Keratinocyte (primary cell): Measurements from ENCODE around the gene WBP4. TPM values are rescaled to one million over a fixed set of nuclear protein-coding genes. Genes with fewer than 3 reads are reported as not detected.
"Not testable (repeated sequence)": the region's sequence is repeated elsewhere in the genome, so short reads cannot be mapped to it uniquely, and the experiment has no call there.

Source experiments
- DNase-seq: peaks from one replicate; pipeline ENCODE4 v3.0.0-alpha.2; 2011; ENCODE audit warnings: low read depth, missing footprints, low spot score
- FAIRE-seq: peaks from 2 replicates; lab custom pipeline; 2011; peaks lifted over from hg19 to GRCh38; lab: Jason Lieb, UNC
- H2AFZ ChIP-seq: 2 replicates; pipeline ENCODE4 v1.6.0; 2012; ENCODE audit warnings: low read length, control low read depth, inconsistent platforms; ENCODE audit not compliant: control insufficient read depth
- H3K27ac ChIP-seq: 2 replicates; pipeline ENCODE4 v1.5.1; 2011; ENCODE audit warnings: low read length; ENCODE audit not compliant: control insufficient read depth, insufficient read depth
- H3K27me3 ChIP-seq: 3 replicates; pipeline ENCODE4 v1.6.0; 2011; ENCODE audit warnings: low read length; ENCODE audit not compliant: control insufficient read depth, insufficient read depth; ENCODE audit errors: extremely low read depth
- H3K36me3 ChIP-seq, 2 experiments: 2 replicates in 1 of 2; 3 replicates in 1 of 2; pipeline ENCODE4 v1.5.1; 2011; ENCODE audit warnings: low read length in 2 of 2, mild to moderate bottlenecking in 1 of 2; ENCODE audit not compliant: control insufficient read depth in 2 of 2, insufficient read depth in 2 of 2; ENCODE audit errors: extremely low read depth in 1 of 2
- H3K4me1 ChIP-seq: 3 replicates; pipeline ENCODE4 v1.5.1; 2011; ENCODE audit warnings: low read length; ENCODE audit not compliant: control insufficient read depth, insufficient read depth; ENCODE audit errors: extremely low read depth
- H3K4me2 ChIP-seq: 3 replicates; pipeline ENCODE4 v1.6.0; 2011; ENCODE audit warnings: low read depth, low read length; ENCODE audit not compliant: control insufficient read depth, insufficient read depth; ENCODE audit errors: extremely low read depth
- H3K4me3 ChIP-seq, 3 experiments: fragments of 200-600 bp in 1 of 3; sonication (generic) in 1 of 3; 2 replicates in 2 of 3; 3 replicates in 1 of 3; pipeline ENCODE4 v1.5.1; 2011 to 2016; ENCODE audit warnings: low read length in 3 of 3, mild to moderate bottlenecking in 3 of 3, control low read depth in 2 of 3, inconsistent platforms in 1 of 3, low read depth in 1 of 3, mixed read lengths in 1 of 3, mixed run types in 1 of 3, moderate library complexity in 1 of 3; ENCODE audit not compliant: control insufficient read depth in 2 of 3, insufficient read depth in 2 of 3; ENCODE audit errors: extremely low read depth in 1 of 3
- H3K79me2 ChIP-seq: 2 replicates; pipeline ENCODE4 v1.6.0; 2012; ENCODE audit warnings: low read length; ENCODE audit not compliant: control insufficient read depth, insufficient read depth
- H3K9ac ChIP-seq: 3 replicates; pipeline ENCODE4 v1.6.0; 2011; ENCODE audit warnings: low read length; ENCODE audit not compliant: control insufficient read depth, insufficient read depth; ENCODE audit errors: extremely low read depth
- H3K9me1 ChIP-seq: 3 replicates; pipeline ENCODE4 v1.6.0; 2011; ENCODE audit warnings: low read length; ENCODE audit not compliant: control insufficient read depth, insufficient read depth; ENCODE audit errors: extremely low read depth
- H3K9me3 ChIP-seq: 2 replicates; pipeline ENCODE4 v1.5.1; 2012; ENCODE audit warnings: low read depth, low read length; ENCODE audit not compliant: control insufficient read depth
- H4K20me1 ChIP-seq: 3 replicates; pipeline ENCODE4 v1.6.0; 2011; ENCODE audit warnings: low read length; ENCODE audit not compliant: control insufficient read depth, insufficient read depth; ENCODE audit errors: extremely low read depth
- EZH2 ChIP-seq: IDR thresholded peaks from one replicate; pipeline ENCODE4 v1.6.1; 2012; ENCODE audit warnings: inconsistent platforms, mild to moderate bottlenecking, low read length, moderate library complexity
- dilution Hi-C: fragments of 300-500 bp; cut with MboI; formaldehyde crosslinking; loops from one replicate; pipeline ENCODE4 v1.7.0; 2020; ENCODE audit warnings: low sequenced_read_pairs; ENCODE audit not compliant: extremely low pct_ligation_motif_present
- polyA plus RNA-seq, 5 experiments: library from polyadenylated mRNA; depleted of rRNA in 3 of 5; stranded (reverse) in 3 of 5; stranded (forward) in 1 of 5; unstranded in 1 of 5; fragments of >200 nt; gene quantifications; 1 replicate in 1 of 5; 2 replicates in 3 of 5; 3 replicates in 1 of 5; pipeline versions ENCODE4 v1.2.1 to v1.2.3, GENCODE V29; 2011 to 2012; ENCODE audit warnings: missing spikeins in 2 of 5, low read depth in 1 of 5, low replicate concordance in 1 of 5
- TF ChIP-seq, protein P1 (sequence below), 3 experiments: IDR thresholded peaks in 1 of 3; conservative IDR thresholded peaks in 1 of 3; optimal IDR thresholded peaks in 1 of 3; 2 replicates in 2 of 3; 3 replicates in 1 of 3; pipeline versions ENCODE3 to v1.5.1; 2011; ENCODE audit warnings: low read length in 3 of 3, mild to moderate bottlenecking in 3 of 3, moderate library complexity in 2 of 3, control low read depth in 1 of 3, inconsistent platforms in 1 of 3; ENCODE audit not compliant: insufficient read depth in 2 of 3; ENCODE audit errors: extremely low read depth in 1 of 3

Gene WBP4
- polyA plus RNA-seq, 1 donor (not counting 4 experiments of a cell fraction or from before 2014, with no cell fraction given) = 13.5 TPM

DNA sequence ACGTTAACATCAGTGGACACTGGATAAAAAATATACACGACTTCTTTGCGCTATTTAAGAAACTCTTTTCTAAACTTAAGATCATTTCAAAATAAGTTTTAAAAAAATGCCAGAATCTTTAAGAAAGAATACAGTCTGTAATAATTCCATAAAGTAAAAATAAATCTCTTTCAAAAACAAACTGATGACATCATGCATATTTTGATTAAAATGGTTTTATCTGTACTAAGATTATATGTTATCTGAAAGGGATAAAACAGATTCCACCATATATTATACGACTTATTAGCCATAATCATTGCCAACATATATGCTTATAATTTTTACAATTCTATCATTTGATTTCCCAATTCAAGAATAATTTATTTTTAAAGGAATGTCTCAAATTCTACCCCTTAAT, 26.9 kb upstream of the WBP4 start:
- no peak overlapping the region for H3K9ac ChIP-seq
- H3K27me3 ChIP-seq = no peaks in the 10 kb centered on the region
- dilution Hi-C loops = no loop called here
- H3K4me2 ChIP-seq = no peak overlapping the region
- H3K4me1 ChIP-seq = no peaks in the 10 kb centered on the region
- H3K4me3 ChIP-seq = no peak overlapping the region
- H2AFZ ChIP-seq = no peak overlapping the region
- DNase-seq (no peak), FAIRE-seq (no peak)
- no peaks in the 10 kb centered on the region for H3K9me1 ChIP-seq
- H3K9me3 ChIP-seq = no peaks in the 10 kb centered on the region
- no peaks in the 10 kb centered on the region for H4K20me1 ChIP-seq
- H3K79me2 ChIP-seq = peaks cover 30% of the 10 kb centered on the region
- H3K27ac ChIP-seq = no peak overlapping the region
- TF ChIP-seq, protein P1, sequence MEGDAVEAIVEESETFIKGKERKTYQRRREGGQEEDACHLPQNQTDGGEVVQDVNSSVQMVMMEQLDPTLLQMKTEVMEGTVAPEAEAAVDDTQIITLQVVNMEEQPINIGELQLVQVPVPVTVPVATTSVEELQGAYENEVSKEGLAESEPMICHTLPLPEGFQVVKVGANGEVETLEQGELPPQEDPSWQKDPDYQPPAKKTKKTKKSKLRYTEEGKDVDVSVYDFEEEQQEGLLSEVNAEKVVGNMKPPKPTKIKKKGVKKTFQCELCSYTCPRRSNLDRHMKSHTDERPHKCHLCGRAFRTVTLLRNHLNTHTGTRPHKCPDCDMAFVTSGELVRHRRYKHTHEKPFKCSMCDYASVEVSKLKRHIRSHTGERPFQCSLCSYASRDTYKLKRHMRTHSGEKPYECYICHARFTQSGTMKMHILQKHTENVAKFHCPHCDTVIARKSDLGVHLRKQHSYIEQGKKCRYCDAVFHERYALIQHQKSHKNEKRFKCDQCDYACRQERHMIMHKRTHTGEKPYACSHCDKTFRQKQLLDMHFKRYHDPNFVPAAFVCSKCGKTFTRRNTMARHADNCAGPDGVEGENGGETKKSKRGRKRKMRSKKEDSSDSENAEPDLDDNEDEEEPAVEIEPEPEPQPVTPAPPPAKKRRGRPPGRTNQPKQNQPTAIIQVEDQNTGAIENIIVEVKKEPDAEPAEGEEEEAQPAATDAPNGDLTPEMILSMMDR (optimal IDR thresholded peaks at IDR 0.05 in 1 of 3, IDR thresholded peaks at IDR 0.05 in 1 of 3, conservative IDR thresholded peaks at IDR 0.05 in 1 of 3; ENCODE audit: extremely low read depth in 1 of 3, insufficient read depth in 2 of 3, low read length in 3 of 3) = no peak
- no peak for TF ChIP-seq EZH2
- H3K36me3 ChIP-seq = no peaks in the 10 kb centered on the region

DNA sequence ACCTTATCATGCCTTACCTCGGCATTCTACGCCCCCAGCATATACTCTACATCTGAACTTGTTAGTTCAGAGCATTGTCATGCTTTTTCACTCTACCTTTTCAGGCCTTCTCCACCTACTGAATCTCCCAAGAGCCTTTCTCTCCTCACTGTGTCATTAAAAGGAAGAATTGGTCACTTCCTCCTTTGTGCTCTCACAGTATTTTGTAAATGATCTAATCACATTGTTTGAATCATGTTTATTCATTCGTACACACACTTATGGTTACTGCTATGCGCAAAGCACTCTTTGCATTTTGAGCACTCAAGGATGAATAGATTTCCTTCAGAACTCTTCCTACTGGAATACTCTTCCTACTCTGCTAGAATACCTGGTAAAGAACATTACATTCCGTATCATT, 26.4 kb upstream of the WBP4 start:
- FAIRE-seq = no peak
- DNase-seq = no peak
- no peaks in the 10 kb centered on the region for H3K4me1 ChIP-seq
- no peak for TF ChIP-seq EZH2
- TF ChIP-seq, protein P1 (optimal IDR thresholded peaks at IDR 0.05 in 1 of 3, IDR thresholded peaks at IDR 0.05 in 1 of 3, conservative IDR thresholded peaks at IDR 0.05 in 1 of 3; ENCODE audit: extremely low read depth in 1 of 3, insufficient read depth in 2 of 3, low read length in 3 of 3) = no peak
- H3K27me3 ChIP-seq = no peaks in the 10 kb centered on the region
- H3K27ac ChIP-seq = no peak overlapping the region
- no peak overlapping the region for H2AFZ ChIP-seq
- H3K9me3 ChIP-seq = no peaks in the 10 kb centered on the region
- dilution Hi-C loops = no loop called here
- no peak overlapping the region for H3K4me3 ChIP-seq
- H3K79me2 ChIP-seq = peaks cover 28% of the 10 kb centered on the region
- no peaks in the 10 kb centered on the region for H3K36me3 ChIP-seq
- no peak overlapping the region for H3K4me2 ChIP-seq
- H4K20me1 ChIP-seq = no peaks in the 10 kb centered on the region
- no peak overlapping the region for H3K9ac ChIP-seq
- H3K9me1 ChIP-seq = no peaks in the 10 kb centered on the region

DNA sequence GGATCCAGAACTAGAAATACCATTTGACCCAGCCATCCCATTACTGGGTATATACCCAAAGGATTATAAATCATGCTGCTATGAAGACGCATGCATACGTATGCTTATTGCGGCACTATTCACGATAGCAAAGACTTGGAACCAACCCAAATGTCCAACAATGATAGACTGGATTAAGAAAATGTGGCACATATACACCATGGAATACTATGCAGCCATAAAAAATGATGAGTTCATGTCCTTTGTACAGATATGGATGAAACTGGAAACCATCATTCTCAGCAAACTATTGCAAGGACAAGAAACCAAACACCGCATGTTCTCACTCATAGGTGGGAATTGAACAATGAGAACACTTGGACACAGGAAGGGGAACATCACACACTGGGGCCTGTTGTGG, 24.8 kb upstream of the WBP4 start:
- DNase-seq, H3K4me3 ChIP-seq, H3K9me3 ChIP-seq, H3K4me1 ChIP-seq, dilution Hi-C loops, FAIRE-seq, H3K27ac ChIP-seq, H3K36me3 ChIP-seq, H2AFZ ChIP-seq, H4K20me1 ChIP-seq, H3K27me3 ChIP-seq, H3K4me2 ChIP-seq, H3K9ac ChIP-seq, H3K9me1 ChIP-seq: not testable (repeated sequence)
- peaks cover 36% of the 10 kb centered on the region for H3K79me2 ChIP-seq
